Posterior cingulate gyrus (tissue), 11 donors: ENCODE data around the gene CASP1.

Experiments
- DNase-seq, 10 donors: peaks; one replicate each; pipeline versions ENCODE4 v3.0.0 to v3.0.0-alpha.2; 2020 to 2021; ENCODE audit warnings: mixed read lengths in 3 of 10
- intact Hi-C: fragments of 100-400 bp; cut with DNase I; formaldehyde crosslinking; loops from one replicate; pipeline ENCODE4 v1.15.1; 2023

The CASP1 gene

DNA sequence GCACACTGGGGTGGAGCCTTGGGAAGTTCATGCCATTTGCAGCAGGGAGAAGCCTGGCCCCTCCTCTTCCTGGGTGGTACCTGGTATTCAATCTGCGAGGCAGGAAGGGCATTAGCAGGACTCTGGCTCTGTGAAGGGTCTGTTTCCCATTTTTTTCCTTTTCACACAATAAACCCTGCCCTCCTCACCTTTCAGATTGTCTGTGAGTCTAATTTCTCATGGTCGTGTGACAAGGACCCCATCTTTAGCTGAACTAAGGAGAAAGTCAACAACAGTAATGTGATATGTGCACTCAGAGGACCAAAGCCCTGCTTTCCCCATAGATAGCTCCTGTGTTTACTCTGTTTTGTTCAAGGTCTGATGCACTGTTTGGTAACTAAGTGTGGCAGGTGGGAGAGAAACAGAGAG lies 39.9 kb downstream of the CASP1 start:
- intact Hi-C loops, result no loop called here
- DNase-seq, result no peak

DNA sequence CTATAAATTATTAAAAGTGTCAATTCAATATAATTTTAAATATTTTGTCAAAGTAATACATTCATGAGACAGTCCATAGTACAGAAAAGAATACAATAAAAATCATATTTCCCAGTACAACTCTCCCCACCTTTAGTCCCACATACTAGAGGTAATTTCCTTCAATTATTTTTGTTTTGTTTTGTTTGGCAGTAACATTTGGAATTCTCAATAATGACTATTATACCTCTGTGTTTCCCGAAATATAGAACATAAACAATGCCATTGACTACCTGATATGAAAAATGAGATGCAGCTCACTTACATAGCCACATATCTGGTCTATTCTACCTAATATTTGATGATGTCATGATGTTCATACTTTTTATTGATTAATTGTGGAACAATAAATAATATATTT lies 42.2 kb downstream of the CASP1 start:
- intact Hi-C loops, result no loop called here
- DNase-seq, result no peak

DNA sequence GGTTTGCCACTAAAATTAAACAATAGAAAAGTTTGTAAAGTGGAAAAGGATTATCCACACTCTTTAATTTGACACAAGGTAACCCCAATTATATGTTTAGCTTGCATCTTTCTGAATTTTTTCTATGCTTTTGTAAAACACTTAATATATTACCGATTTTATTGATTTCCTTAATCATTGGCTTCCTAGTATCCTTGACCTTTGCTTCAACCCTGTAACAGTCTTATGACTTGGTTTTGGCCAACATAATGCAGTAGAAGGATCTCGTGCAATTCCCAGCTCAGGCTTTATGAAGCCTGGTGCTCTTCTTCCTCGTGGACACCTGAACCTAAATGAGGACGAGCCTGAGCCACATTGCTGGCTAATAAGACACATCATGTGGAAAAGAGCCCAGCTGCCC lies 43.0 kb downstream of the CASP1 start:
- intact Hi-C loops, result no loop called here
- DNase-seq, result peak in 1 of 10 donors; percentile 50

GRCh38 chr11:104984808-104985207 lies 50.1 kb downstream of the CASP1 start:
- intact Hi-C loops, result no loop called here
- DNase-seq, result no peak

DNA sequence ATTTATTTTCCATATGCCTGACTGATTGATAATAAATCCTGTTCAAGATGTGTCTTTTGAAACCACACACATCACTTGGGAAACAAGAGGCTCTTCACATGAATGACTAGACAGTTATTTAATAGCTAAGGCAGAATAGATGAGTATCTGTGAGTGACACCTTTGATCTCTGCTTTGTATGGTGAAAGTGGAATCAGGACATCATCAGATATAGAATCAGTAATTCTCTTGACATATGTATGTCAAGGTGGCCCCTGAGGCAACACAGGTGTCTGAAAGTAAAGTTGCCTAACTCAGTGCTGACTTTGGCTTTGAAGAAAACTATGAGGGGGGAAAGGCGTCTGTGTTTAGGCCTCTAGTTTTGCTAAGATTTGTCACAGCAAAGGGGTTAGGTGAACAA lies 55.1 kb downstream of the CASP1 start:
- intact Hi-C loops, result no loop called here
- DNase-seq, result no peak
